T-helper 17 cell (primary cell): ENCODE measurements around the gene TAB3. TPM values are rescaled to one million over a fixed set of nuclear protein-coding genes. Genes with fewer than 3 reads are reported as not detected.

Experiments
- ATAC-seq: fragments of 150-1000 bp; cut with Tn5 transposase; 2 replicates; pipeline ENCODE4 v1.10.0; 2021; ENCODE audit warnings: mild to moderate bottlenecking, moderate library complexity
- DNase-seq, 3 donors: peaks; one replicate each; pipeline versions ENCODE4 v3.0.0 to v3.0.0-alpha.2; 2020 to 2021
- H3K9me3 ChIP-seq: one replicate; pipeline ENCODE4 v1.7.0; 2013; ENCODE audit warnings: low read length, mild to moderate bottlenecking; ENCODE audit not compliant: control insufficient read depth, poor library complexity, severe bottlenecking
- H3K27ac Mint-ChIP-seq: one replicate; pipeline ENCODE4 v1.8.0; 2022; ENCODE audit warnings: mild to moderate bottlenecking, moderate library complexity, mixed read lengths
- H3K27me3 Mint-ChIP-seq: one replicate; pipeline ENCODE4 v1.8.0; 2022; ENCODE audit warnings: mixed read lengths
- H3K36me3 Mint-ChIP-seq: one replicate; pipeline ENCODE4 v1.8.0; 2022; ENCODE audit warnings: low read depth, mixed read lengths
- H3K4me1 Mint-ChIP-seq: one replicate; pipeline ENCODE4 v1.8.0; 2022; ENCODE audit warnings: mild to moderate bottlenecking, mixed read lengths
- H3K4me3 Mint-ChIP-seq: one replicate; pipeline ENCODE4 v1.8.0; 2022; ENCODE audit warnings: mild to moderate bottlenecking, moderate library complexity, mixed read lengths
- total RNA-seq, 4 donors: library from RNA in 2 of 4; stranded (reverse) in 2 of 4; gene quantifications; one replicate each; pipeline ENCODE4 v1.2.3 and lab custom pipeline; 2022 to 2026

The TAB3 gene
- 10 to 100 TPM; 23.1 to 28.3 TPM for total RNA-seq
- 28.3 to 35.0 reads per million in 2 donors for total RNA-seq (lab: John Stamatoyannopoulos, UW)

DNA sequence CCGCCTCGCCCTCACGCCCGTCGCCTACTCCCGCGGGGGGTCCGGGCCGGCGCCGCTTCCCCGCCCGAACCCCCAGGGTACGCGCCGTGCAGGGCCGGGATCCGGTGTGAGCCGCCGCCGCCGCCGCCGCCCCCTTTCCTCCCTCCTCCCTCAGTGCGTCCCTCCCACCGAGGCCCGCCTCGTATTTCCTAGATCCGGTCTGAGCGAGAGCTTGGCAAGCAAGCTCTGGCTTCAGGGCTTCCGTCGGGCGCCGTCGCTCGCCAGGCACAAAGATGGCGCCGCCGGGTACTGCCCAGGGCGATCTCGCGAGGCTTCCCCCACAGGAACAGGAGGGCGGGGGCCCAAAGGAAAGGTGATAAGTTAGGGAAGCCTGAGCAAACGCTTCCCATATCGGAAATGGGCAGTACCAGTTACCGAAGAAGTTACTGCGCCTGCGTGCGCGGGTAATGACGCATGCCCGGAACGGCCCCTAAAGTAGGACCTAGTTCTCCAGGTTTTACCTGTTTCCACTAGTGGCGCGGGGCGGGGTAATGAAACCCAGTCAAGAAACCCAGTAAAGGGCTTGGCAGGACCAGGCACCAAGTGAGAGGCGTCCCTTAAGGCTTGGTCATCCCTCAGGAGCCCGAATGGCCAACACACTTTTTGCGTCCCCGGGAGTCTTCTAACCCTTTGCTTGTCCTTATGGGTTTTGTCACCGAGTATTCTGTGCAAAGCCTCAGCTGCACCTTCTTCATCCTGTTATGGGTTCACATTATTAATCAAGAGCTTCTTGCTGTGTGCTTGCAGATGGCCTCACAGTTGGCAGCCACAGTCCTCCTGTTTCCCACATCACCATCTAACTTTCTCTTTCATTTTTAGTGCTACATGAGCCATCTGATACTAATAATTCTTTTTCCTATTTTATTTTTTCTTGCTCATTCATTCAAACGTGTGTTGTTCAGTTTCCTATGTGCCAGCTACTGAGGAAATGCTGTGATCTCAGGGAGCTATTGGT, at the start of gene TAB3:
TAB3 (minus strand) TSS at position 108 of the 994 bp plus-strand sequence. CDS start 29,666 bp downstream, outside the sequence.
- H3K9me3 ChIP-seq: no peaks in the 10 kb centered on the region
- H3K27ac Mint-ChIP-seq: peak within 1 kb of the TSS; percentile 89

GRCh38 chrX:30938295-30938694, 49.2 kb upstream of the TAB3 start:
- H3K27ac Mint-ChIP-seq: no peak overlapping the region
- no peak for ATAC-seq
- H3K9me3 ChIP-seq: no peaks in the 10 kb centered on the region
- no peak overlapping the region for H3K4me3 Mint-ChIP-seq
- no peak for DNase-seq
- no peaks in the 10 kb centered on the region for H3K36me3 Mint-ChIP-seq
- H3K4me1 Mint-ChIP-seq: no peaks in the 10 kb centered on the region
- no peaks in the 10 kb centered on the region for H3K27me3 Mint-ChIP-seq

More for the DNA sequence above, at the start of gene TAB3:
- H3K4me1 Mint-ChIP-seq: peaks cover 17% of the 10 kb centered on the region
- ATAC-seq: peak; percentile 92
- no peaks in the 10 kb centered on the region for H3K27me3 Mint-ChIP-seq
- H3K36me3 Mint-ChIP-seq: peaks cover 2% of the 10 kb centered on the region
- H3K4me3 Mint-ChIP-seq: peak within 1 kb of the TSS; percentile 92
- peak; percentile 81 to 88 (median 86) for DNase-seq

DNA sequence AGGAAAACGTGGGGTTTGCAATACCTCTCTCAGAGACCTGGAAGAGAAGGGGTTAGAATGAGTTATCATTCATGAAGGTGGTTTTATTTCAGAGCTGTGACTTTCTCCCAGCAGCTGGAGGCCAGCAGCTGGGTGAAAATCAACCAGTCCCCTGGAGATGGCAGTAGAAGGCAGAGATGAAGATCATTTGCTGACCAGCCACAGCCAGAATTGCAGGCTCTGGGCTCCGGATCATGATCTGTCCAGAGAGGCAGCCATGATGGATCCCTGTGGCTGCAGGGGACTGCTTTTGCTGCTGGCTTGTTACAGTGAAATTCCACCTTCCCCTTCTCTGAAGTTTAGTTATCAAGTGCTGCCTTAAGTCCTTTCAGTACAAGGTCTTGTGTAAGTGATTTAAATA, 46.9 kb upstream of the TAB3 start:
- Mint-ChIP-seq H3K36me3 (no peaks in the 10 kb centered on the region), H3K27ac (no peak overlapping the region), H3K27me3 (no peaks in the 10 kb centered on the region), H3K4me3 (no peak overlapping the region), H3K4me1 (no peaks in the 10 kb centered on the region)
- no peaks in the 10 kb centered on the region for H3K9me3 ChIP-seq
- DNase-seq (no peak), ATAC-seq (no peak)

GRCh38 chrX:30931920-30932319, 42.9 kb upstream of the TAB3 start:
- Mint-ChIP-seq H3K27ac (no peak overlapping the region), H3K27me3 (no peaks in the 10 kb centered on the region), H3K4me3 (no peak overlapping the region), H3K36me3 (no peaks in the 10 kb centered on the region), H3K4me1 (no peaks in the 10 kb centered on the region)
- no peak for ATAC-seq
- H3K9me3 ChIP-seq: no peaks in the 10 kb centered on the region
- DNase-seq: no peak

DNA sequence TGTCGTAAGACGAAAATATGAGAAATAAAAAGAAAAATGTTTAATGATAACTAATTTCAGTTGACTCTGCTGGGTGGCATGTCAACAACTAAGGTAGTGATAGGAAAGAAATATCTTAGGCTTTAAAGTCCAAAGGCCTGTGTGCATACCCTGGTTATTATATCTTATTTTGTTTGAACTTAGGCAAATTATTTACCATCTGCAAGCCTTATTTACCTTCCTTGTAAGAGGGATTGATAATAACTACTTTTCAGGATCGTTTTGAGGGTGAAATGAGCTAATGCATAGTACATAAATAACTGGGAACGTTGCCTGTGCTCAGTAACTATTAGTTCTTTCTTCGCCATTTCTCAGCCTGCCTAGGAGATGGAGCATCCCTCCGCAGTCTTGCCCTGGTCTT, 41.6 kb upstream of the TAB3 start:
- Mint-ChIP-seq H3K27ac (no peak overlapping the region), H3K4me1 (no peaks in the 10 kb centered on the region), H3K27me3 (no peaks in the 10 kb centered on the region), H3K36me3 (no peaks in the 10 kb centered on the region), H3K4me3 (no peak overlapping the region)
- DNase-seq (no peak), ATAC-seq (no peak)
- no peaks in the 10 kb centered on the region for H3K9me3 ChIP-seq

DNA sequence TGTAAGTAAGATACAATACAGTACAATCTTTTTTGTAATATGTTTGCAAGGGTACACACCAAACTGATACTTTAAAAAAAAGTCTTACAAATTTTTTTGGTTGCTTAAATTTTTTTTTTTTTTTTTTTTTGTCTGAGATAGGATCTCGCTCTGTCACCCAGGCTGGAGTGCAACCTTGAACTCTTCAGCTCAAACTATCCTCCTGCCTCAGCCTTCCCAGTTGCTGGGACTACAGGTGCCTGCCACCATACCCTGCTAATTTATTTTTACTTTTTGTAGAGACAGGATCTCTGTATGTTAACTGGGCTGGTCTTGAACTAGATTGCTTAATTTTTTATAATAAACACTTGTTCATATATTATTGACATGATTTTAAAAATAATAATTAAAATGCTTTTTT, 41.1 kb upstream of the TAB3 start:
- H3K27me3 Mint-ChIP-seq: no peaks in the 10 kb centered on the region
- no peak for ATAC-seq
- no peaks in the 10 kb centered on the region for H3K36me3 Mint-ChIP-seq
- no peaks in the 10 kb centered on the region for H3K9me3 ChIP-seq
- no peak for DNase-seq
- H3K27ac Mint-ChIP-seq: no peak overlapping the region
- H3K4me3 Mint-ChIP-seq: no peak overlapping the region
- H3K4me1 Mint-ChIP-seq: no peaks in the 10 kb centered on the region

DNA sequence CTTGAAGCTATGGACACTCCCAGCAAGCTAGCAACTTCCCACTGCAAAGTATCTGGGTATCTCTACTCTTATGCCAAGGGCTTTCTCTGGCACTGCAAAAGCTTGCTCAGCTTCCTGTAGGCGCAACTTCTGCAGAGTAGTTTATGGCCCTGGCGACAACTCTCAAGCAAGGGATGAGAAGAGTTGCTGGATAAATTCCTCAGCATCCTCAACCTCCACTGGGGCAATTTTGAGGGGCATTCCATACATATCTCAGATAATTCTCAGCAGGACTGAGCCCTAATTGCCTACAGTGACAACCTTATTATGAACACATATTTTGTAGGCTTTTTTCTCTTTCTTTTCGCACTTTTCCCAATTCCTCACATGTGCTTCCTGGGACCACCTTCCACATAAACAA, 31.2 kb upstream of the TAB3 start:
- no peaks in the 10 kb centered on the region for H3K4me1 Mint-ChIP-seq
- no peak for ATAC-seq
- no peaks in the 10 kb centered on the region for H3K9me3 ChIP-seq
- H3K27ac Mint-ChIP-seq: no peak overlapping the region
- DNase-seq: no peak
- peaks cover 4% of the 10 kb centered on the region for H3K27me3 Mint-ChIP-seq
- H3K36me3 Mint-ChIP-seq: no peaks in the 10 kb centered on the region
- no peak overlapping the region for H3K4me3 Mint-ChIP-seq

GRCh38 chrX:30918480-30918879, 29.4 kb upstream of the TAB3 start:
- Mint-ChIP-seq H3K27ac (no peak overlapping the region), H3K4me1 (no peaks in the 10 kb centered on the region), H3K4me3 (no peak overlapping the region), H3K36me3 (no peaks in the 10 kb centered on the region), H3K27me3 (peaks cover 4% of the 10 kb centered on the region)
- ATAC-seq: no peak
- DNase-seq: no peak
- H3K9me3 ChIP-seq: no peaks in the 10 kb centered on the region

DNA sequence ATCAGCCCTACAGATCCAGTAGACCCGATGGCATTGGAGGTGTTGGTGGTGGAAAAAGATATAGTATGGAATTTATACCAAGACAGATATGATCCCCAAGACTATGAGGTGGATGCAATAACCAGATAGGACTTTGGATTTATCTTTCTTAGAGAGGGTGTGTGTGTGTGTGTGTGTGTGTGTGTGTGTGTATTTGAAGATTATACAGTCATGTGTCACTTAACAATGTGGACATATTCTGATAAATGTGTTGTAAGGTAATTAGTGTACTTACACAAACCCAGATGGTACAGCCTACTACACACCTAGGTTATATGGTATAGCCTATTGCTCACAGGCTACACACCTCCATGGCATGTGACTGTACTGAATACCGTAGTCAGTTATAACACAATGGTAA, 24.4 kb upstream of the TAB3 start:
- no peak for DNase-seq
- no peaks in the 10 kb centered on the region for H3K36me3 Mint-ChIP-seq
- no peak for ATAC-seq
- no peaks in the 10 kb centered on the region for H3K9me3 ChIP-seq
- H3K4me3 Mint-ChIP-seq: no peak overlapping the region
- peaks cover 3% of the 10 kb centered on the region for H3K4me1 Mint-ChIP-seq
- H3K27me3 Mint-ChIP-seq: no peaks in the 10 kb centered on the region
- H3K27ac Mint-ChIP-seq: no peak overlapping the region

GRCh38 chrX:30910124-30910860, 21.2 kb upstream of the TAB3 start:
- DNase-seq (no peak), ATAC-seq (no peak)
- no peak overlapping the region for H3K4me3 Mint-ChIP-seq
- no peaks in the 10 kb centered on the region for H3K9me3 ChIP-seq
- no peaks in the 10 kb centered on the region for H3K27me3 Mint-ChIP-seq
- H3K36me3 Mint-ChIP-seq: no peaks in the 10 kb centered on the region
- H3K27ac Mint-ChIP-seq: no peak overlapping the region
- peaks cover 3% of the 10 kb centered on the region for H3K4me1 Mint-ChIP-seq

- Mint-ChIP-seq H3K4me1 (peaks cover 3% of the 10 kb centered on the region), H3K27me3 (no peaks in the 10 kb centered on the region), H3K4me3 (no peak overlapping the region), H3K36me3 (no peaks in the 10 kb centered on the region), H3K27ac (no peak overlapping the region)
- H3K9me3 ChIP-seq: no peaks in the 10 kb centered on the region
- no peak for ATAC-seq
- no peak for DNase-seq
These were observed 17.7 kb upstream of the TAB3 start for GRCh38 chrX:30906726-30907125.

DNA sequence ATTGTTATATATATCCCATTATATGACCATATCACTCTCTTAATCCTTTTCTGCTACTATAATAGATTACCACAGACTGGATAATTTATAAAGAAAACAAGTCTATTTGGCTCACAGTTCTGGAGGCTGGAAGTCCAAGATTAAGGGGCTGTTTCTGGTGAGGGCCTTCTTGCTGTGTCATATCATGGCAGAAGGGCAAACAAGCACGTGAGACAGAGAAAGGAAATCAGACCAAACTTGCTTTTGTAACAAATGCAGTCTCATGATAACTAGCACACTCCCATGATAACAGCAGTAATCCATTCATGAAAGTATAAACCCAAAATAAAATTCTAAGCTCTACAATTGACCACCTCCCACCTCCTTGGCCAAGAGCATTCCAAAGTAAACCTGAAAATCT, 16.3 kb upstream of the TAB3 start:
- Mint-ChIP-seq H3K36me3 (no peaks in the 10 kb centered on the region), H3K4me1 (peaks cover 2% of the 10 kb centered on the region), H3K27ac (no peak overlapping the region), H3K27me3 (no peaks in the 10 kb centered on the region), H3K4me3 (no peak overlapping the region)
- no peak for ATAC-seq
- H3K9me3 ChIP-seq: no peaks in the 10 kb centered on the region
- no peak for DNase-seq

DNA sequence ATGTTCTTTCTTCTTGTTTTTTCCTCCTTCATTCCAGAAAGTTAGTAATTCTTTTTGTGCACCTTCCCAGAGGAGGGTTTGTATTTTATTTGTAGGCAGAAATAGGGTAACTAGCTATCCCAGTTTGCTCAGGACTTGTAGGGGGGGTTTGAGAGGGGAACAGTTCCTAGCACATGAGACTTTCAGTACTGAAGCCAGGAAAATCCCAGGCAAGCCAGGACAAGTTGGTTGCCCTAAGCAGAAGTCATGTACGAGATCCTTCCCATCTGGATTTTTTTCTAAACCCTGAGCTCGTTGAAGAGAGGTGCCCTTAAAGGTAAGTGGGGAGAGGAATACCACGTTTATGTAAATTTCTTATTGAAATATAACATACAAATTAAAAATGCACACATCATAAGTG, 15.6 kb upstream of the TAB3 start:
- no peak for DNase-seq
- no peak overlapping the region for H3K27ac Mint-ChIP-seq
- H3K36me3 Mint-ChIP-seq: no peaks in the 10 kb centered on the region
- no peak overlapping the region for H3K4me3 Mint-ChIP-seq
- H3K27me3 Mint-ChIP-seq: no peaks in the 10 kb centered on the region
- ATAC-seq: no peak
- no peaks in the 10 kb centered on the region for H3K4me1 Mint-ChIP-seq
- H3K9me3 ChIP-seq: no peaks in the 10 kb centered on the region
